T-helper 2 cell treated with Interferon-gamma antibody and Interleukin-4, amounts not matched to agents 100 ng/mL and 5 ng/mL, for 36 hours (primary cell): ENCODE results near the gene TTC28. TPM values are rescaled to one million over a fixed set of nuclear protein-coding genes. Genes with fewer than 3 reads are reported as not detected.
"Not testable (repeated sequence)": the region's sequence is repeated elsewhere in the genome, so short reads cannot be mapped to it uniquely, and the experiment has no call there.

Experiments
- intact Hi-C: fragments of 100-400 bp; cut with micrococcal nuclease; formaldehyde crosslinking; loops from one replicate; pipeline ENCODE4 v1.15.1; 2023
- total RNA-seq: library from RNA; stranded (reverse); gene quantifications from 2 replicates; pipeline ENCODE4 v1.2.3, GENCODE V29; 2022

TTC28 gene
- total RNA-seq, 1 donor from 2014 or later = 1.1 TPM

- intact Hi-C loops = no loop called here
Observed at GRCh38 chr22:28497188-28497587, 182.5 kb downstream of the TTC28 start.

GRCh38 chr22:28491289-28491688 lies 188.4 kb downstream of the TTC28 start:
- intact Hi-C loops = not testable (repeated sequence)

GRCh38 chr22:28488825-28489224 lies 190.8 kb downstream of the TTC28 start:
- intact Hi-C loops = no loop called here

- intact Hi-C loops = no loop called here
Observed at GRCh38 chr22:28484662-28485061, 195.0 kb downstream of the TTC28 start.

- intact Hi-C loops = no loop called here
Observed at GRCh38 chr22:28481725-28482124, 197.9 kb downstream of the TTC28 start.

GRCh38 chr22:28480000-28480715 lies 199.5 kb downstream of the TTC28 start:
- intact Hi-C loops = no loop called here

- intact Hi-C loops = no loop called here
Observed at GRCh38 chr22:28478564-28478963, 201.1 kb downstream of the TTC28 start.

GRCh38 chr22:28477556-28477955 lies 202.1 kb downstream of the TTC28 start:
- intact Hi-C loops = no loop called here

GRCh38 chr22:28474330-28474729 lies 205.3 kb downstream of the TTC28 start:
- intact Hi-C loops = no loop called here

GRCh38 chr22:28473258-28473657 lies 206.4 kb downstream of the TTC28 start:
- intact Hi-C loops = no loop called here

GRCh38 chr22:28467055-28467454 lies 212.6 kb downstream of the TTC28 start:
- intact Hi-C loops = not testable (repeated sequence)

- intact Hi-C loops = no loop called here
Observed at GRCh38 chr22:28466399-28466798, 213.2 kb downstream of the TTC28 start.

- intact Hi-C loops = no loop called here
Observed at GRCh38 chr22:28465841-28466240, 213.8 kb downstream of the TTC28 start.

GRCh38 chr22:28464127-28464526 lies 215.5 kb downstream of the TTC28 start:
- intact Hi-C loops = no loop called here

- intact Hi-C loops = not testable (repeated sequence)
Observed at GRCh38 chr22:28463408-28463807, 216.2 kb downstream of the TTC28 start.

GRCh38 chr22:28462901-28463300 lies 216.7 kb downstream of the TTC28 start:
- intact Hi-C loops = no loop called here

GRCh38 chr22:28462041-28462440 lies 217.6 kb downstream of the TTC28 start:
- intact Hi-C loops = no loop called here

- intact Hi-C loops = no loop called here
Observed at GRCh38 chr22:28454431-28455064, 225.1 kb downstream of the TTC28 start.

- intact Hi-C loops = no loop called here
Observed at GRCh38 chr22:28450109-28450508, 229.5 kb downstream of the TTC28 start.

- intact Hi-C loops = no loop called here
Observed at GRCh38 chr22:28449041-28449440, 230.6 kb downstream of the TTC28 start.

- intact Hi-C loops = no loop called here
Observed at GRCh38 chr22:28448625-28449024, 231.0 kb downstream of the TTC28 start.

GRCh38 chr22:28444659-28445058 lies 235.0 kb downstream of the TTC28 start:
- intact Hi-C loops = no loop called here

GRCh38 chr22:28443526-28443876 lies 236.1 kb downstream of the TTC28 start:
- intact Hi-C loops = no loop called here
